Stimulated activated CD8-positive, alpha-beta memory T cell treated with anti-CD3 and anti-CD28 coated beads, Interleukin-7, amount 100 ng/mL, for 1 hour (primary cell): ENCODE results near the gene RITA1.
"Not testable (repeated sequence)": the region's sequence is repeated elsewhere in the genome, so short reads cannot be mapped to it uniquely, and the experiment has no call there.

Experiments
- DNase-seq, 2 donors: peaks; one replicate each; pipeline ENCODE4 v3.0.0-alpha.2; 2020; ENCODE audit warnings: low read depth in 2 of 2

RITA1 gene

GRCh38 chr12:113185180-113186032 lies at the start of gene RITA1, which contains the start of gene DDX54:
TSS of gene RITA1 (plus strand) at chr12:113185721. CDS start at chr12:113186747, 1,026 bp downstream.
TSS of gene DDX54 (minus strand) at chr12:113185478. CDS start at chr12:113185451, 27 bp downstream.
- peak; percentile 64 to 66 for DNase-seq

- DNase-seq = no peak
Observed at GRCh38 chr12:113136128-113136989, 49.2 kb upstream of the RITA1 start.

- DNase-seq = no peak
Observed at GRCh38 chr12:113136990-113137511, 48.5 kb upstream of the RITA1 start.

- DNase-seq = no peak
Observed at GRCh38 chr12:113137861-113138783, 47.4 kb upstream of the RITA1 start.

- DNase-seq = no peak
Observed at GRCh38 chr12:113138826-113139225, 46.7 kb upstream of the RITA1 start.

GRCh38 chr12:113140706-113141105 lies 44.8 kb upstream of the RITA1 start:
- no peak for DNase-seq

GRCh38 chr12:113141716-113142115 lies 43.8 kb upstream of the RITA1 start:
- DNase-seq = not testable (repeated sequence)

- no peak for DNase-seq
Observed at GRCh38 chr12:113142173-113142885, 43.2 kb upstream of the RITA1 start.

- no peak for DNase-seq
Observed at GRCh38 chr12:113142886-113143332, 42.6 kb upstream of the RITA1 start.

GRCh38 chr12:113143959-113144358 lies 41.6 kb upstream of the RITA1 start:
- DNase-seq = no peak

GRCh38 chr12:113144806-113145205 lies 40.7 kb upstream of the RITA1 start:
- DNase-seq = no peak

- no peak for DNase-seq
Observed at GRCh38 chr12:113145720-113146551, 39.6 kb upstream of the RITA1 start.

GRCh38 chr12:113146999-113147398 lies 38.5 kb upstream of the RITA1 start:
- DNase-seq = no peak

GRCh38 chr12:113149361-113150150 lies 36.0 kb upstream of the RITA1 start, which contains the start of gene CFAP73:
TSS of gene CFAP73 (plus strand) at chr12:113149724. CDS start at chr12:113149858, 134 bp downstream.
- no peak for DNase-seq

- DNase-seq = no peak
Observed at GRCh38 chr12:113151655-113152054, 33.9 kb upstream of the RITA1 start.

GRCh38 chr12:113152196-113152834 lies 33.2 kb upstream of the RITA1 start:
- no peak for DNase-seq

GRCh38 chr12:113152835-113153814 lies 32.4 kb upstream of the RITA1 start:
- DNase-seq = no peak
